Measurements from ENCODE around the gene SPDYE17.
"Not testable (repeated sequence)": the region's sequence is repeated elsewhere in the genome, so short reads cannot be mapped to it uniquely, and the experiment has no call there.

SPDYE17 gene

GRCh38 chr7:76998764-76999450, 33.3 kb downstream of the SPDYE17 start:
- not testable (repeated sequence) for DNase-seq (ENCODE audit: low read depth, low spot score)

GRCh38 chr7:76998285-76998589, 33.9 kb downstream of the SPDYE17 start:
- DNase-seq (ENCODE audit: low read depth, low spot score) = no peak

DNA sequence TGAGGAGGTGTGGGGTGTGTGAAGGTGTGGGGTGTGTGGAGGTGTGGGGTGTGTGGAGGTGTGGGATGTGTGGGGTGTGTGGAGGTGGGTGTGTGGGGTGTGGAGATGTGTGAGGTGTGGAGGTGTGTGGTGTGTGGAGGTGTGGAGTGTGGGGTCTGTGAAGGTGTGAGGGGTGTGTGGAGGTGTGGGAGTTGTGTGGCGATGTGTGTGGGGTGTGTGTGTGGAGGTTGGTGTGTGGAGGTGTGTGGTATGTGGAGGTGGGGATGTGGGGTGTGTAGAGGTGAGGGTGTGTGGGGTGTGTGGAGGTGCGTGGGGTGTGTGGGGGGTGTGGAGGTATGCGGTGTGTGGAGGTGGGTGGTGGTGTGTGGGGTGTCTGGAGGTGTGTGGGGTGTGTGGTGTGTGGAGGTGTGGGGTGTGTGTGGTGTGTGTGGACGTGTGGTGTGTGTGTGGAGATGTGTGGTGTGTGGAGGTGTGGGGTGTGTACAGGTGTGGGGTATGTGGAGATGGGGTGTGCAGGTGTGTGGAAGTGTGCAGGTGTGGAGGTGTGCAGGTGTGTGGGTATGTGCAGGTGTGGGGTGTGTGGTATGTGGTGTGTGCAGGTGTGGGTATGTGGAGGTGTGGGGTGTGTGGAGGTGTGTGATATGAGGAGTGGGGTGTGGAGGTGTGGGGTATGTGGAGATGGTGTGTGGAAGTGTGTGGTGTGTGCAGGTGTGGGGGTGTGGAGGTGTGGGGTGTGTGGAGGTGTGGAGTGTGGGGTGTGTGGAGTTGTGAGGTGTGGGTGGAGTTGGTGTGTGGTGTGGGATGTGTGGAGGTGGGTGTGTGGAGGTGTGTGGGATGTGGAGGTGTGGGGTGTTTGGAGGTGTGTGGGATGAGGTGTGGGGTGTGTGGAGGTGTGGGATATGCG, 34.5 kb downstream of the SPDYE17 start:
- no peak for DNase-seq (ENCODE audit: low read depth, low spot score)

DNA sequence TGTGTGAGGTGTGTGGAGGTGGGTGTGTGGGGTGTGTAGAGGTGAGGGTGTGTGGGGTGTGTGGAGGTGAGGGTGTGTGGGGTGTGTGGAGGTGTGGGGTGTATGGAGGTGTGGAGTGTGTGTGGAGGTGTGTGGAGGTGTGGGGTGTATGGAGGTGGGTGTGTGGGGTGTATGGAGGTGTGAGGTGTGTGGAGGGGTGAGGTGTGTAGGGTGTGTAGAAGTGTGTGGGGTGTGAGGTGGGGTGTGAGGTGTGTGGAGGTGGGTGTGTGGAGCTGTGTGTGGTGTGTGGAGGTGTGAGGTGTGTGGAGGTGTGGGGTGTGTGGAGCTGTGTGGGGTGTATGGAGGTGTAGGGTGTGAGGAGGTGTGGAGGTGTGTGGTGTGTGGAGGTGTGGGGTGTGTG, 35.2 kb downstream of the SPDYE17 start:
- not testable (repeated sequence) for DNase-seq (ENCODE audit: low read depth, low spot score)

- not testable (repeated sequence) for DNase-seq (ENCODE audit: low read depth, low spot score)
Observed at GRCh38 chr7:76994286-76994685, 37.9 kb downstream of the SPDYE17 start.

GRCh38 chr7:76993831-76994230, 38.3 kb downstream of the SPDYE17 start:
- DNase-seq (ENCODE audit: low read depth, low spot score) = not testable (repeated sequence)

- DNase-seq (ENCODE audit: low read depth, low spot score) = not testable (repeated sequence)
Observed at GRCh38 chr7:76992871-76993270, 39.3 kb downstream of the SPDYE17 start.

GRCh38 chr7:76992204-76992603, 40.0 kb downstream of the SPDYE17 start:
- not testable (repeated sequence) for DNase-seq (ENCODE audit: low read depth, low spot score)

DNA sequence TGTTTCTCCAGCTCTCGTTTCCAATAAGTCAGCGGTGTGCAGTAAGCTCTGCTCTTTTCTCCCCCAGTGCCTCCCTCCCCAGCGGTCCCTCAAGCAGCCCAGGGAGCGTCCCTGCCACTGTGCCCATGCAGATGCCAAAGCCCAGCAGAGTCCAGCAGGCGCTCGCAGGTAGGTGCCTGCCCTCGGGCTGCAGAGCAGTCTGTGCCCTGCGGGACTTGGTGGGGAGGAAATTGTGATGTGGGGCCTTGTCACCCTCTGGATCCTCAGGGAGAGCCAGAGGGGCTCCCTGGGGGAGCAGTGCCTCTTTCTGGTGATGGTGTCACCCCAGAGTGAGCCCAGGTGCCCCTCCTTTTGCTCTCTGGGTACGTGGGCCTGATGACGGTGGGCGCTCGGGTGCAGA, 42.0 kb downstream of the SPDYE17 start:
- not testable (repeated sequence) for DNase-seq (ENCODE audit: low read depth, low spot score)

GRCh38 chr7:76985924-76986717, 46.0 kb downstream of the SPDYE17 start:
- not testable (repeated sequence) for DNase-seq (ENCODE audit: low read depth, low spot score)

DNA sequence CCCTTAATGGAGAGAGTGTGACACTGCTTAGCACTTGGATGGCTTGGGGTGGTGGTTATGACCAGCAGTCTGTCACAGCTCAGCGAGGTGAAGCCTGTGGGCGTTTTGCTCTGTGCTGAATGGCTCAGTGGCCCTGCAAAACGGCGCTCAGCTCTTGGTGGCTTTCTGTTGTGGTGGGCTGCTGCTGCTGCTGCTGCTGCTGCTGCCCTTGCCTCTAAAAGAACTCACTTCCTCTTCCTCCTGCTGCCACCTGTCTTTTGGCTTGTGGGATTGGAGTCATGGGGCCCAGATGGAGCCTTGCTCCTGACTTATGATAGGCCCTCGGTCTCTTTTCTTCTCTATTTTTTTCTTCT, 47.4 kb downstream of the SPDYE17 start:
- DNase-seq (ENCODE audit: low read depth, low spot score) = not testable (repeated sequence)

- not testable (repeated sequence) for DNase-seq (ENCODE audit: low read depth, low spot score)
Observed at GRCh38 chr7:76983937-76984783, 48.0 kb downstream of the SPDYE17 start.

DNA sequence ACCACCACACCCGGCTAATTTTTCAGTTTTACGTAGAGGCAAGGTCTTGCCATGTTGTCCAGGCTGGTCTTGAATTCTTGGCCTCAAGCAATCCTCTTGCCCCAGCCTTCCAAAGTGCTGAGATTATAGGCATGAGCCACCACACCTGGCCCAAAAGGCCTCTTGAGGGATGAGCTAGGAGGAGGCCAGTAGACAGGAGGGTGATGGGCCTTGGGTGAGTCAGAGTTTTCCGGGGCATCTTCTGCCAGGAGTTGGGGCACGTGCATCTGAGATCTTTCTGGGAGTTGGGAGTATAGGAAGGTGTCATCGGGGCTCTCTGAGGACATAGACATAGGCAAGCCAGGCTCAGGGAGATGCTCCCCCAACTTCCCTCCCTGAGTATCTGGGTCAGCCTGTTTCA, 48.8 kb downstream of the SPDYE17 start:
- not testable (repeated sequence) for DNase-seq (ENCODE audit: low read depth, low spot score)

- not testable (repeated sequence) for DNase-seq (ENCODE audit: low read depth, low spot score)
Observed at GRCh38 chr7:76982501-76982900, 49.7 kb downstream of the SPDYE17 start.

DNA sequence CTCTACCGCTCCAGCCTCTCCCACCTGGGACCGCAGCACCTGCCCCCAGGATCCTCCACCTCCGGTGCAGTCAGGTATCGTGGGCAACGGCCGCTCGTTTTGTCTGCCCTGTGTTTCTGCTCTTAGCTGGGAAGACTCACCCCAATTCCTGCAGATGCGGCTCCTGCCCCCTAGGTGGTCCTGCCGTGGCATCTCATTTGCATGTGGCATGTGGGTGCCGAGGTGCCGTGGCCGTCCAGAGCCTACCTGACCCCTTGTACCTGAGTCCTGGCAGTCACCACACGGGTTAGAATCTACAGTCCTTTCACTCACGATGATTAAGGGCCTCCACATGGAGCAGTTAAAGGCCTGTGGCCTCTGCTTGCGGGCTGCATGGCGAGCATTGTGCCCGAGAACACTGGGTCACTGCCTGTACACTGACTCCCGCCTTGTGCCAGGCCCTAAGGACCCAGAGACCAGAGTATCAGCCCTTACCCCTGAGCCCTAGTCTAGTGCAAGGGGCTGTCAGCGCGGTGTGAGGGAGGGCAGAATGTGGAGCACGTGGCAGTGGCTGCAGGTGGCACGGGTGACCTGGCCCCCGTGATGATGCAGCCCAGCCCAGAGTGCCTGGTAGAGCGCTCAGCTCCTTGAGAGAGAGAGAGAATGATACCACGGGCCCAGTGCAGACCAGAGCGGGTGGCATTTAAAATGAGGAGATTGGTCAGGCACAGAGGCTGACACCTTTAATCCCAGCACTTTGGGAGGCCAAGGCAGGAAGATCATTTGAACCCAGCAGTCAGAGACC, 50.8 kb downstream of the SPDYE17 start:
- DNase-seq (ENCODE audit: low read depth, low spot score) = not testable (repeated sequence)

- DNase-seq (ENCODE audit: low read depth, low spot score) = not testable (repeated sequence)
Observed at GRCh38 chr7:76980576-76980975, 51.6 kb downstream of the SPDYE17 start.

DNA sequence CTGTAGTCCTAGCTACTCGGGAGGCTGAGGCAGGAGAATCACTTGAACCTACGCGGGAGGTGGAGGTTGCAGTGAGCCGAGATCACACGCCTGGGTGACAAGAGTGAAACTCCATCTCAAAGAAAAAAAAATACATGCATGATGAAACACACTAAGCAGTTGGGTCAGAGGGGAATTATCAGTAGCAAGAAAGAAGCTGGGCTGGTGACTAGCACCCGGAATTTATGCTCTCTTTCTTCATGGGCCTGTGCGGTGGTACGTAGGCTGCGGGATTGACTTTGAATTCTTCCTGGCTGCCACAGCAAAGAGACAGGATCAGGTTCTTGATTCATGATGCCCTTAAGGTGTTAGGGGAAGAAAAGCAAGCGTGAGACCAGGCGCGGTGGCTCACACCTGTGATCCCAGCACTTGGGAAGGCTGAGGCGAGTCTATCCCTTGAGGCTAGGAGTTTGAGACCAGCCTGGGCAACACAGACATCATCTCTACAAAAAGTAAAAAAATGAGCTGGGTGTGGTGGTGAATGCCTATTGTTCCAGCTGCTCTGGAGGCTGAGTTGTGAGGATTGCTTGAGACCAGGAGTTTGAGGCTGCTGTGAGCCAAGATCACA, 54.3 kb downstream of the SPDYE17 start:
- not testable (repeated sequence) for DNase-seq (ENCODE audit: low read depth, low spot score)

- DNase-seq (ENCODE audit: low read depth, low spot score) = not testable (repeated sequence)
Observed at GRCh38 chr7:76974793-76975579, 57.2 kb downstream of the SPDYE17 start.

- DNase-seq (ENCODE audit: low read depth, low spot score) = not testable (repeated sequence)
Observed at GRCh38 chr7:76974336-76974735, 57.8 kb downstream of the SPDYE17 start.
